K562 (cell line): ENCODE measurements around the gene B3GALNT2. TPM values are rescaled to one million over a fixed set of nuclear protein-coding genes. Genes with fewer than 3 reads are reported as not detected.

ENCODE experiments used
- BACH1 ChIP-seq: fragments of 200-800 bp; sonication (Bioruptor generic); IDR thresholded peaks from 2 replicates; pipeline ENCODE4 v1.6.1; 2016; ENCODE audit warnings: missing genetic modification characterization, missing compliant biosample characterization
- HDAC8 ChIP-seq: fragments of 450-650 bp; IDR thresholded peaks from 2 replicates; pipeline ENCODE4 v1.6.1; 2016; ENCODE audit warnings: mild to moderate bottlenecking, missing genetic modification characterization, moderate library complexity, missing compliant biosample characterization
- HNRNPUL1 ChIP-seq: fragments of 200-400 bp; formaldehyde crosslinking; IDR thresholded peaks from 2 replicates; pipeline ENCODE4 v1.6.1; 2017; ENCODE audit warnings: low read length
- KDM2B ChIP-seq: fragments of 250-450 bp; sonication (Bioruptor Pico); IDR thresholded peaks from 2 replicates; pipeline ENCODE4 v1.8.0; 2021; ENCODE audit warnings: mild to moderate bottlenecking, moderate library complexity
- MAFG ChIP-seq: fragments of 450-650 bp; conservative IDR thresholded peaks from 2 replicates; pipeline ENCODE4 v1.6.1; 2016; ENCODE audit warnings: missing genetic modification characterization, missing compliant biosample characterization
- RBFOX2 ChIP-seq: fragments of 200-400 bp; formaldehyde crosslinking; IDR thresholded peaks from 2 replicates; pipeline ENCODE4 v1.6.1; 2017; ENCODE audit warnings: low read depth, mild to moderate bottlenecking, low read length, moderate library complexity
- REST ChIP-seq, 2 experiments: fragments of 450-650 bp; formaldehyde crosslinking in 1 of 2; IDR thresholded peaks; 2 replicates each; pipeline versions ENCODE4 v1.4.0 to v1.6.1; 2014 to 2020; ENCODE audit warnings: mild to moderate bottlenecking in 2 of 2, borderline replicate concordance in 1 of 2, low read depth in 1 of 2
- U2AF1 ChIP-seq: fragments of 200-400 bp; formaldehyde crosslinking; optimal IDR thresholded peaks from 2 replicates; pipeline ENCODE3; 2017; ENCODE audit warnings: mild to moderate bottlenecking, low read depth, low read length, moderate library complexity
- WHSC1 ChIP-seq: IDR thresholded peaks from one replicate; pipeline ENCODE4 v1.6.1; 2012; ENCODE audit warnings: low read length, control low read depth, inconsistent platforms
- ZNF740 ChIP-seq, 3 experiments: fragments of 200-800 bp in 1 of 3; sonication (Bioruptor generic) in 1 of 3; sonication (generic) in 1 of 3; formaldehyde crosslinking in 1 of 3; IDR thresholded peaks; 2 replicates each; pipeline versions ENCODE4 v1.6.1 to v1.8.0; 2016 to 2022; ENCODE audit warnings: mild to moderate bottlenecking in 2 of 3, missing compliant biosample characterization in 2 of 3, missing genetic modification characterization in 2 of 3, missing genetic modification reagents in 1 of 3
- polyA plus RNA-seq, 8 experiments: library from polyadenylated mRNA; depleted of rRNA in 4 of 8; stranded (reverse) in 5 of 8; unstranded in 3 of 8; fragments of >200 nt; fragmentation: Nextera tagmentation in 2 of 8; fragmentation: Illumina TruSeq in 1 of 8; extraction: Ambion mirVana in 2 of 8; extraction: Trizol in 1 of 8; gene quantifications; 2 replicates each; pipeline versions ENCODE4 v1.2.1 to v1.2.3, GENCODE V29; 2011 to 2014; ENCODE audit warnings: inconsistent platforms in 1 of 8, missing spikeins in 1 of 8
- total RNA-seq, 7 experiments: library from RNA; depleted of rRNA in 6 of 7; stranded (reverse); fragments of >200 nt in 6 of 7; fragmentation: Illumina TruSeq in 2 of 7; extraction: Trizol in 2 of 7; gene quantifications; 2 replicates each; pipeline versions ENCODE4 v1.2.1 to v1.2.3, GENCODE V29; 2011 to 2021; ENCODE audit warnings: low replicate concordance in 1 of 7
- TF ChIP-seq, protein P1 (sequence below): sonication (generic); formaldehyde crosslinking; IDR thresholded peaks from 2 replicates; pipeline ENCODE4 v1.8.1; 2023; ENCODE audit warnings: mild to moderate bottlenecking, missing genetic modification reagents
- TF ChIP-seq, protein P2 (sequence below): fragments of 250-450 bp; sonication (Bioruptor Pico); IDR thresholded peaks from 2 replicates; pipeline ENCODE4 v1.9.0; 2021; ENCODE audit warnings: mild to moderate bottlenecking, inconsistent platforms

Gene B3GALNT2
- total and polyA plus RNA-seq, 9 of the 15 experiments (the other 6 are each of a cell fraction or from before 2014, with no cell fraction given), result 2.0 to 31.7 (median 22.9) TPM

- TF ChIP-seq REST (IDR thresholded peaks at IDR 0.05; ENCODE audit: borderline replicate concordance), result peak; percentile 11; the same call in 1 of the 2 replicates
- no peak for TF ChIP-seq REST (CRISPR knock-in tag; IDR thresholded peaks at IDR 0.05; ENCODE audit: low read depth)
- TF ChIP-seq ZNF740 (CRISPR knock-in tag; IDR thresholded peaks at IDR 0.05), result no peak
- peak in 1 of 2 experiments; percentile 85; a peak in 2 of 4 replicates for TF ChIP-seq ZNF740 (tag; IDR thresholded peaks at IDR 0.05)
- TF ChIP-seq, protein P1, sequence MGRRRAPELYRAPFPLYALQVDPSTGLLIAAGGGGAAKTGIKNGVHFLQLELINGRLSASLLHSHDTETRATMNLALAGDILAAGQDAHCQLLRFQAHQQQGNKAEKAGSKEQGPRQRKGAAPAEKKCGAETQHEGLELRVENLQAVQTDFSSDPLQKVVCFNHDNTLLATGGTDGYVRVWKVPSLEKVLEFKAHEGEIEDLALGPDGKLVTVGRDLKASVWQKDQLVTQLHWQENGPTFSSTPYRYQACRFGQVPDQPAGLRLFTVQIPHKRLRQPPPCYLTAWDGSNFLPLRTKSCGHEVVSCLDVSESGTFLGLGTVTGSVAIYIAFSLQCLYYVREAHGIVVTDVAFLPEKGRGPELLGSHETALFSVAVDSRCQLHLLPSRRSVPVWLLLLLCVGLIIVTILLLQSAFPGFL (CRISPR knock-in tag), result no peak
- no peak for TF ChIP-seq U2AF1
- peak; percentile 93 for TF ChIP-seq HDAC8
- peak; percentile 29; the same call in 1 of the 2 replicates for TF ChIP-seq BACH1 (tag)
- TF ChIP-seq, protein P2, sequence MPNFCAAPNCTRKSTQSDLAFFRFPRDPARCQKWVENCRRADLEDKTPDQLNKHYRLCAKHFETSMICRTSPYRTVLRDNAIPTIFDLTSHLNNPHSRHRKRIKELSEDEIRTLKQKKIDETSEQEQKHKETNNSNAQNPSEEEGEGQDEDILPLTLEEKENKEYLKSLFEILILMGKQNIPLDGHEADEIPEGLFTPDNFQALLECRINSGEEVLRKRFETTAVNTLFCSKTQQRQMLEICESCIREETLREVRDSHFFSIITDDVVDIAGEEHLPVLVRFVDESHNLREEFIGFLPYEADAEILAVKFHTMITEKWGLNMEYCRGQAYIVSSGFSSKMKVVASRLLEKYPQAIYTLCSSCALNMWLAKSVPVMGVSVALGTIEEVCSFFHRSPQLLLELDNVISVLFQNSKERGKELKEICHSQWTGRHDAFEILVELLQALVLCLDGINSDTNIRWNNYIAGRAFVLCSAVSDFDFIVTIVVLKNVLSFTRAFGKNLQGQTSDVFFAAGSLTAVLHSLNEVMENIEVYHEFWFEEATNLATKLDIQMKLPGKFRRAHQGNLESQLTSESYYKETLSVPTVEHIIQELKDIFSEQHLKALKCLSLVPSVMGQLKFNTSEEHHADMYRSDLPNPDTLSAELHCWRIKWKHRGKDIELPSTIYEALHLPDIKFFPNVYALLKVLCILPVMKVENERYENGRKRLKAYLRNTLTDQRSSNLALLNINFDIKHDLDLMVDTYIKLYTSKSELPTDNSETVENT (CRISPR knock-in tag), result no peak
- no peak for TF ChIP-seq HNRNPUL1
- no peak for TF ChIP-seq MAFG
- no peak for TF ChIP-seq WHSC1
- no peak for TF ChIP-seq KDM2B (CRISPR knock-in tag)
- no peak for TF ChIP-seq RBFOX2
These were observed 93.8 kb downstream of the B3GALNT2 start (continued) for GRCh38 chr1:235410467-235410866.
